Thoracic aorta (tissue), 2 donors: ENCODE results near the gene ATP13A4. TPM values are rescaled to one million over a fixed set of nuclear protein-coding genes. Genes with fewer than 3 reads are reported as not detected.

Experiments
- ATAC-seq: fragments of 150-250 bp; one replicate; pipeline ENCODE4 v1.8.0; 2017; ENCODE audit warnings: low read depth; ENCODE audit not compliant: insufficient number of reproducible peaks, low FRiP score
- DNase-seq: peaks from one replicate; pipeline ENCODE4 v3.0.0-alpha.2; 2020; ENCODE audit warnings: low spot score
- H3K27ac ChIP-seq, 2 donors: fragments of 200-600 bp; sonication (generic); 1 replicate in 1 of 2; 2 replicates in 1 of 2; pipeline ENCODE4 v1.5.1; 2016; ENCODE audit warnings: mild to moderate bottlenecking in 2 of 2, moderate library complexity in 2 of 2
- H3K27me3 ChIP-seq: fragments of 200-600 bp; sonication (generic); replicated peaks from 2 replicates; pipeline ENCODE4 v1.6.0; 2016; ENCODE audit warnings: mild to moderate bottlenecking; ENCODE audit not compliant: insufficient read depth
- H3K36me3 ChIP-seq: fragments of 200-600 bp; sonication (generic); one replicate; pipeline ENCODE4 v1.5.1; 2016
- H3K4me1 ChIP-seq, 2 donors: fragments of 200-600 bp; sonication (generic); 1 replicate in 1 of 2; 2 replicates in 1 of 2; pipeline versions ENCODE4 v1.5.1 to v1.6.0; 2016; ENCODE audit warnings: low read depth in 2 of 2, mild to moderate bottlenecking in 1 of 2; ENCODE audit not compliant: control insufficient read depth in 1 of 2
- H3K4me3 ChIP-seq: fragments of 200-600 bp; sonication (generic); 2 replicates; pipeline ENCODE4 v1.5.1; 2016; ENCODE audit warnings: mild to moderate bottlenecking
- H3K9me3 ChIP-seq: fragments of 200-600 bp; sonication (generic); 2 replicates; pipeline ENCODE4 v1.5.1; 2016
- CTCF ChIP-seq: fragments of 200-600 bp; sonication (generic); IDR thresholded peaks from one replicate; pipeline ENCODE4 v1.5.1; 2019; ENCODE audit warnings: antibody characterized with exemption
- total RNA-seq, 2 donors: library from RNA; depleted of rRNA; stranded (reverse); fragments of >200 nt; gene quantifications; one replicate each; pipeline versions ENCODE4 v1.1.0 to v1.2.3, GENCODE V29; 2016

Gene ATP13A4
- total RNA-seq, 2 donors from 2014 or later: 0.78 TPM; not detected in 1

GRCh38 chr3:193407688-193408087 lies 147.0 kb downstream of the ATP13A4 start:
- Histone ChIP-seq H3K27ac (no peak overlapping the region), H3K9me3 (no peaks in the 10 kb centered on the region), H3K27me3 (no peaks in the 10 kb centered on the region), H3K4me1 (no peaks in the 10 kb centered on the region), H3K36me3 (no peaks in the 10 kb centered on the region), H3K4me3 (no peak overlapping the region)
- ATAC-seq (no peak), DNase-seq (no peak)
- no peak for TF ChIP-seq CTCF

GRCh38 chr3:193407112-193407511 lies 147.6 kb downstream of the ATP13A4 start:
- H3K36me3 ChIP-seq: no peaks in the 10 kb centered on the region
- no peak overlapping the region for H3K27ac ChIP-seq
- no peak overlapping the region for H3K4me3 ChIP-seq
- H3K9me3 ChIP-seq: no peaks in the 10 kb centered on the region
- TF ChIP-seq CTCF: no peak
- H3K4me1 ChIP-seq: no peaks in the 10 kb centered on the region
- H3K27me3 ChIP-seq: no peaks in the 10 kb centered on the region
- DNase-seq (no peak), ATAC-seq (no peak)

GRCh38 chr3:193403307-193403706 lies 151.4 kb downstream of the ATP13A4 start:
- no peak for ATAC-seq
- no peaks in the 10 kb centered on the region for H3K36me3 ChIP-seq
- no peak for DNase-seq

GRCh38 chr3:193400304-193400703 lies 154.4 kb downstream of the ATP13A4 start:
- ATAC-seq: no peak

More at GRCh38 chr3:193403307-193403706, 151.4 kb downstream of the ATP13A4 start:
- Histone ChIP-seq H3K9me3 (no peaks in the 10 kb centered on the region), H3K27me3 (no peaks in the 10 kb centered on the region), H3K4me3 (no peak overlapping the region), H3K27ac (no peak overlapping the region), H3K4me1 (no peaks in the 10 kb centered on the region)
- TF ChIP-seq CTCF: no peak

GRCh38 chr3:193396451-193397244 lies 158.0 kb downstream of the ATP13A4 start:
- H3K4me3 ChIP-seq: no peak overlapping the region
- H3K4me1 ChIP-seq: no peaks in the 10 kb centered on the region
- H3K9me3 ChIP-seq: no peaks in the 10 kb centered on the region
- DNase-seq: no peak
- H3K27me3 ChIP-seq: no peaks in the 10 kb centered on the region
- no peak for ATAC-seq
- no peak for TF ChIP-seq CTCF
- no peak overlapping the region for H3K27ac ChIP-seq
- no peaks in the 10 kb centered on the region for H3K36me3 ChIP-seq

More at GRCh38 chr3:193400304-193400703, 154.4 kb downstream of the ATP13A4 start:
- H3K4me1 ChIP-seq: no peaks in the 10 kb centered on the region
- H3K9me3 ChIP-seq: no peaks in the 10 kb centered on the region
- no peak for DNase-seq
- no peaks in the 10 kb centered on the region for H3K27me3 ChIP-seq
- no peak for TF ChIP-seq CTCF
- H3K36me3 ChIP-seq: no peaks in the 10 kb centered on the region
- no peak overlapping the region for H3K27ac ChIP-seq
- H3K4me3 ChIP-seq: no peak overlapping the region
